ENCODE results near the gene LLGL1. TPM values are rescaled to one million over a fixed set of nuclear protein-coding genes. Genes with fewer than 3 reads are reported as not detected.
A peak's percentile ranks its signal among the peaks of the same experiment; 100 is the strongest.

LLGL1 gene
- total RNA-seq, 1 experiment from 2014 or later = 16.4 TPM

GRCh38 chr17:18194394-18194793 is 31.0 kb upstream of the LLGL1 start:
- TF ChIP-seq, protein P1, sequence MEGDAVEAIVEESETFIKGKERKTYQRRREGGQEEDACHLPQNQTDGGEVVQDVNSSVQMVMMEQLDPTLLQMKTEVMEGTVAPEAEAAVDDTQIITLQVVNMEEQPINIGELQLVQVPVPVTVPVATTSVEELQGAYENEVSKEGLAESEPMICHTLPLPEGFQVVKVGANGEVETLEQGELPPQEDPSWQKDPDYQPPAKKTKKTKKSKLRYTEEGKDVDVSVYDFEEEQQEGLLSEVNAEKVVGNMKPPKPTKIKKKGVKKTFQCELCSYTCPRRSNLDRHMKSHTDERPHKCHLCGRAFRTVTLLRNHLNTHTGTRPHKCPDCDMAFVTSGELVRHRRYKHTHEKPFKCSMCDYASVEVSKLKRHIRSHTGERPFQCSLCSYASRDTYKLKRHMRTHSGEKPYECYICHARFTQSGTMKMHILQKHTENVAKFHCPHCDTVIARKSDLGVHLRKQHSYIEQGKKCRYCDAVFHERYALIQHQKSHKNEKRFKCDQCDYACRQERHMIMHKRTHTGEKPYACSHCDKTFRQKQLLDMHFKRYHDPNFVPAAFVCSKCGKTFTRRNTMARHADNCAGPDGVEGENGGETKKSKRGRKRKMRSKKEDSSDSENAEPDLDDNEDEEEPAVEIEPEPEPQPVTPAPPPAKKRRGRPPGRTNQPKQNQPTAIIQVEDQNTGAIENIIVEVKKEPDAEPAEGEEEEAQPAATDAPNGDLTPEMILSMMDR (IDR thresholded peaks at IDR 0.05; ENCODE audit: unreplicated experiment) = no peak
- no peak for DNase-seq (ENCODE audit: unreplicated experiment)
- Mint-ChIP-seq H3K4me3 (ENCODE audit: unreplicated experiment) (no peak overlapping the region), H3K27ac (ENCODE audit: low read depth, unreplicated experiment) (no peak overlapping the region), H3K36me3 (ENCODE audit: insufficient read depth, unreplicated experiment) (peaks cover 62% of the 10 kb centered on the region), H3K4me1 (ENCODE audit: insufficient read depth, unreplicated experiment) (peaks cover 5% of the 10 kb centered on the region), H3K27me3 (ENCODE audit: insufficient read depth, unreplicated experiment) (no peaks in the 10 kb centered on the region), H3K9me3 (ENCODE audit: unreplicated experiment) (no peaks in the 10 kb centered on the region)
- no TSS peak for BruUV-seq (replicated peaks)
- intact Hi-C loops (cut with micrococcal nuclease) = no loop called here
- POLR2A ChIA-PET = interaction anchor here (4.4 kb wide), 1 partner anchor 12 kb away, joined by 32 read pairs; the partner anchor contains the start of gene ALKBH5
- CTCF ChIA-PET = no interaction called here

DNA sequence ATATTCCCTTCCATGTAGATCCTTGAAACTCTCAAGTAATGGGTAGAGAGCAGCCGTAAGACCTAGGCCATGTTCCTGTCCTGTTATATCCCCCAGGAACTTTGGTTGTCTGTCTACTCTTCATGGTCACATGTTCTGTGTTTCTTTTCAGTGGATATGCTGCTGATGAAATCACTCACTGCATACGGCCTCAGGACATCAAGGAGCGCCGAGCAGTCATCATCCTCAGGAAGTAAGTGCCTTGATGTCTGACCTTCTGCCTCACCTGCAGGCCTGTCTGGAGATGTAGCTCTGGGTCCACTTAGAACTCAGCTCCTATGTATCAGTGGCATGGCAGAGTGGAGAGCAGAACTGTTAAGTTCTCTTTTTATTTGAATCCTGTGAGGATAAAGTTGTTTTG is 30.6 kb upstream of the LLGL1 start:
- POLR2A ChIA-PET = interaction anchor here (4.4 kb wide), 1 partner anchor 12 kb away, joined by 32 read pairs; the partner anchor contains the start of gene ALKBH5
- CTCF ChIA-PET = no interaction called here

GRCh38 chr17:18195246-18195645 is 30.2 kb upstream of the LLGL1 start:
- Mint-ChIP-seq H3K27ac (ENCODE audit: low read depth, unreplicated experiment) (no peak overlapping the region), H3K9me3 (ENCODE audit: unreplicated experiment) (no peaks in the 10 kb centered on the region), H3K4me3 (ENCODE audit: unreplicated experiment) (no peak overlapping the region), H3K4me1 (ENCODE audit: insufficient read depth, unreplicated experiment) (peaks cover 5% of the 10 kb centered on the region), H3K27me3 (ENCODE audit: insufficient read depth, unreplicated experiment) (no peaks in the 10 kb centered on the region), H3K36me3 (ENCODE audit: insufficient read depth, unreplicated experiment) (peaks cover 64% of the 10 kb centered on the region)
- DNase-seq (ENCODE audit: unreplicated experiment) = no peak
- ChIA-PET CTCF (no interaction called here), POLR2A (interaction anchor here (4.4 kb wide), 1 partner anchor 12 kb away, joined by 32 read pairs; the partner anchor contains the start of gene ALKBH5)
- intact Hi-C loops (cut with micrococcal nuclease) = no loop called here
- BruUV-seq (replicated peaks) = TSS peak; percentile 19
- TF ChIP-seq, protein P1 (IDR thresholded peaks at IDR 0.05; ENCODE audit: unreplicated experiment) = no peak

More for the DNA sequence above, 30.6 kb upstream of the LLGL1 start:
- Mint-ChIP-seq H3K9me3 (ENCODE audit: unreplicated experiment) (no peaks in the 10 kb centered on the region), H3K4me1 (ENCODE audit: insufficient read depth, unreplicated experiment) (peaks cover 5% of the 10 kb centered on the region), H3K4me3 (ENCODE audit: unreplicated experiment) (no peak overlapping the region), H3K27ac (ENCODE audit: low read depth, unreplicated experiment) (no peak overlapping the region), H3K27me3 (ENCODE audit: insufficient read depth, unreplicated experiment) (no peaks in the 10 kb centered on the region), H3K36me3 (ENCODE audit: insufficient read depth, unreplicated experiment) (peaks cover 62% of the 10 kb centered on the region)
- TF ChIP-seq, protein P1 (IDR thresholded peaks at IDR 0.05; ENCODE audit: unreplicated experiment) = no peak
- intact Hi-C loops (cut with micrococcal nuclease) = no loop called here
- no peak for DNase-seq (ENCODE audit: unreplicated experiment)
- no TSS peak for BruUV-seq (replicated peaks)

DNA sequence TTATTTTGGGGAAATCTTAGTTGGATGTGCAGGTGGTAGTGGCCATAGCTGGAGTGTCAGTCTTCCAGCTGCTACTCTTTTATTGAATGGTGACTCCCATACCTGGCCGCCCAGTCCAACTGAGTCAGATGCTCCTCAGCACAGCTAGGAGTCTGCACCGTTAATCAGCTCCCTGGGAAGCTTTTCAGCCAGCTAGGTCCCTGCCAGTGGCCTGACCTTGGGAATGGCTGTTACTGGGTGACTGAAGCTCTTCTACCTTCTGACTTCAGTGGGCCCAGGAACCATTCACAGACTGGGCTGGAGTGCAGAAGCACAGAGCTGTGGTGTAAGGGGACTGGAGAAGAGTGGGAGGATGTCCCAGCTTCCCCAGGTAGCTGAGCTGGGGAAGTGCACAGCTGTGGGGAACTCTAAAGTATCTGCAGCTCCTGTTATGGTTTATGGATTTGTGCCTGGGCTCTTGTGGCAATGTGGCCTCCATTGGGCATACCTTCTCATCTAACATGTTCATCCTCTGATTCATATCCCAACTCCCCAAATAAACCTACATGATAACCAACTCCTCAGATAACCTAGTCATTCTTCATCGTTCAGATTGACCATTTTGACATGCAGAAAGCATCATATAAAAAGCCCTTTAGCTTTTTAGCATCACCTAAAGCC is 27.8 kb upstream of the LLGL1 start:
- intact Hi-C loops (cut with micrococcal nuclease) = no loop called here

More for the DNA sequence above, 27.8 kb upstream of the LLGL1 start:
- DNase-seq (ENCODE audit: unreplicated experiment) = no peak
- ChIA-PET POLR2A (interaction anchor here (0.9 to 1.1 kb wide), 3 partner anchors 9 to 38 kb away, joined by 3 read pairs; partner anchors contain the start of gene ALKBH5), CTCF (interaction anchor here (0.5 to 1.1 kb wide), 6 partner anchors 17 to 139 kb away, joined by 3 to 4 read pairs (median 4); no protein-coding TSS in a partner anchor)
- TF ChIP-seq, protein P1 (IDR thresholded peaks at IDR 0.05; ENCODE audit: unreplicated experiment) = no peak
- peaks cover 63% of the 10 kb centered on the region for H3K36me3 Mint-ChIP-seq (ENCODE audit: insufficient read depth, unreplicated experiment)
- no peak overlapping the region for H3K27ac Mint-ChIP-seq (ENCODE audit: low read depth, unreplicated experiment)
- H3K4me3 Mint-ChIP-seq (ENCODE audit: unreplicated experiment) = no peak overlapping the region
- H3K27me3 Mint-ChIP-seq (ENCODE audit: insufficient read depth, unreplicated experiment) = no peaks in the 10 kb centered on the region
- H3K9me3 Mint-ChIP-seq (ENCODE audit: unreplicated experiment) = no peaks in the 10 kb centered on the region
- peaks cover 11% of the 10 kb centered on the region for H3K4me1 Mint-ChIP-seq (ENCODE audit: insufficient read depth, unreplicated experiment)
- BruUV-seq (replicated peaks) = no TSS peak

Measured in MCF 10A (cell line).